HEK293T (cell line): ENCODE measurements around the gene NDUFS1.

Experiments
- CTCF ChIA-PET: fragments of 350-600 bp; formaldehyde crosslinking; extraction: SDS; loops from one replicate; lab custom pipeline; 2021; ENCODE audit warnings: antibody characterized with exemption, inconsistent platforms; lab: Yijun Ruan, JAX
- POLR2A ChIA-PET: fragments of 350-600 bp; formaldehyde crosslinking; extraction: SDS; loops from one replicate; lab custom pipeline; 2020; ENCODE audit warnings: antibody characterized with exemption, inconsistent platforms; lab: Yijun Ruan, JAX
- DNase-seq: peaks from one replicate; pipeline ENCODE4 v3.0.0; 2012; ENCODE audit warnings: mixed read lengths; ENCODE audit errors: extremely low spot score
- ARNT ChIP-seq: fragments of 450-650 bp; IDR thresholded peaks from 2 replicates; pipeline ENCODE4 v1.6.1; 2017; ENCODE audit warnings: mild to moderate bottlenecking
- BHLHE40 ChIP-seq: fragments of 450-650 bp; IDR thresholded peaks from 2 replicates; pipeline ENCODE4 v1.6.1; 2016; ENCODE audit warnings: mild to moderate bottlenecking, moderate library complexity, borderline replicate concordance
- CTBP1 ChIP-seq: fragments of 450-650 bp; IDR thresholded peaks from 2 replicates; pipeline ENCODE4 v1.6.1; 2016; ENCODE audit warnings: borderline replicate concordance
- ELF4 ChIP-seq: fragments of 450-650 bp; IDR thresholded peaks from 2 replicates; pipeline ENCODE4 v1.6.1; 2017; ENCODE audit warnings: antibody characterized with exemption
- FOXA1 ChIP-seq: fragments of 450-650 bp; IDR thresholded peaks from 2 replicates; pipeline ENCODE4 v1.6.1; 2016; ENCODE audit warnings: mild to moderate bottlenecking
- FOXK2 ChIP-seq: fragments of 450-650 bp; IDR thresholded peaks from 2 replicates; pipeline ENCODE4 v1.6.1; 2016; ENCODE audit warnings: mild to moderate bottlenecking
- FOXM1 ChIP-seq: fragments of 450-650 bp; IDR thresholded peaks from 2 replicates; pipeline ENCODE4 v1.6.1; 2017; ENCODE audit warnings: mild to moderate bottlenecking, borderline replicate concordance
- HDGF ChIP-seq: fragments of 450-650 bp; IDR thresholded peaks from 2 replicates; pipeline ENCODE4 v1.6.1; 2017; ENCODE audit warnings: antibody characterized with exemption, borderline replicate concordance
- L3MBTL2 ChIP-seq: fragments of 450-650 bp; conservative IDR thresholded peaks from 2 replicates; pipeline ENCODE4 v1.6.1; 2016; ENCODE audit warnings: mild to moderate bottlenecking
- LEF1 ChIP-seq: fragments of 450-650 bp; IDR thresholded peaks from 2 replicates; pipeline ENCODE4 v1.6.1; 2017; ENCODE audit warnings: mild to moderate bottlenecking, borderline replicate concordance
- NFRKB ChIP-seq: fragments of 450-650 bp; IDR thresholded peaks from 2 replicates; pipeline ENCODE4 v1.6.1; 2016; ENCODE audit warnings: mild to moderate bottlenecking, moderate library complexity
- PKNOX1 ChIP-seq: fragments of 450-650 bp; IDR thresholded peaks from 2 replicates; pipeline ENCODE4 v1.6.1; 2016
- SP1 ChIP-seq: fragments of 450-650 bp; IDR thresholded peaks from 2 replicates; pipeline ENCODE4 v1.6.1; 2017
- SUZ12 ChIP-seq: fragments of 450-650 bp; IDR thresholded peaks from 2 replicates; pipeline ENCODE4 v1.6.1; 2016; ENCODE audit warnings: mild to moderate bottlenecking
- TARDBP ChIP-seq: fragments of 450-650 bp; IDR thresholded peaks from 2 replicates; pipeline ENCODE4 v1.6.1; 2016
- ZNF384 ChIP-seq: fragments of 450-650 bp; IDR thresholded peaks from 2 replicates; pipeline ENCODE4 v1.6.1; 2016

The NDUFS1 gene

DNA sequence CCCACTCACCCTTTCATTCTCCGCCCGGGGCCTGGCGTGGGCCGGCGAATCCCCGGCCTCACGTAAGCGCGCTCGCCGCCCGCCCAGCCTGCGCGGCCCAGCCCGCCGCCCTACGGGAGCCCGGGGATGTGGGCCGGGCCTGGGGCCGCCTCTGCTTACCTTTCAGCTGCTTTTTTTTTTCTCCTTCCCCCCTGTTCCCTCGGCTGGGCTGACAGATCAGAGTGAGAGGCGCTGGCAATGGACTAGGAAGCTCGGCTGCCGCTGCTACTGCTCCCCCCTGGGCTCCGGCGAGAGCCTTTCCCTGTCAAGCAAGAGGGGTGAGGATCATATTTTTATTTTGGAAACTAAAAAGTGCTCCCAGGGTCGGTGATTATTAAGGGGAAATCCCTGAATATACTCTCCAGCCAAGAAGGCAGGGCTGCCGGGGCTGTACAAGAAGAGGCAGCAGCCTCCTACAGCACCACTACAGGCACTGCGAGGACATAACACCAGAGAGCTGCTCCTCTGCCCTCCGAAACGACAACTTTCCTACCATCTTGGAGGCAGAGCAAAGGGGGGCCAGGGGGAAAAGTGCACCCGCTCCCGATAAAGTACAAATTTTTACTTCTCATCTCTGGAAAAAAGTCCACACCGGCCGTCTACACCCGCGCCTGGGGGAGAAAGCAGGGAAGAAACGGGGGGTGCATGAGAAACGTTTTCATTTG is 73.3 kb downstream of the NDUFS1 start, which contains the start of gene INO80D:
Gene INO80D, minus strand, starts transcription at position 433 of the 704 bp plus-strand sequence. CDS start 23,158 bp downstream, outside the sequence.
- DNase-seq, result peak; percentile 74
- POLR2A ChIA-PET, result interaction anchor here (0.7 to 1.0 kb wide), 7 partner anchors 11 to 352 kb away, joined by 3 read pairs; partner anchors contain the start of gene ZDBF2
- no peak for TF ChIP-seq FOXA1
- no peak for TF ChIP-seq BHLHE40
- peak; percentile 81 for TF ChIP-seq NFRKB
- peak; percentile 68 for TF ChIP-seq ZNF384
- TF ChIP-seq SUZ12, result no peak
- no peak for TF ChIP-seq TARDBP
- TF ChIP-seq FOXK2, result no peak
- no peak for TF ChIP-seq FOXM1
- TF ChIP-seq LEF1, result no peak
- peak; percentile 39; the same call in 1 of the 2 replicates for TF ChIP-seq ELF4
- CTCF ChIA-PET, result interaction anchor here (0.6 kb wide), 2 partner anchors 209 to 331 kb away, joined by 3 read pairs; no protein-coding TSS in a partner anchor

DNA sequence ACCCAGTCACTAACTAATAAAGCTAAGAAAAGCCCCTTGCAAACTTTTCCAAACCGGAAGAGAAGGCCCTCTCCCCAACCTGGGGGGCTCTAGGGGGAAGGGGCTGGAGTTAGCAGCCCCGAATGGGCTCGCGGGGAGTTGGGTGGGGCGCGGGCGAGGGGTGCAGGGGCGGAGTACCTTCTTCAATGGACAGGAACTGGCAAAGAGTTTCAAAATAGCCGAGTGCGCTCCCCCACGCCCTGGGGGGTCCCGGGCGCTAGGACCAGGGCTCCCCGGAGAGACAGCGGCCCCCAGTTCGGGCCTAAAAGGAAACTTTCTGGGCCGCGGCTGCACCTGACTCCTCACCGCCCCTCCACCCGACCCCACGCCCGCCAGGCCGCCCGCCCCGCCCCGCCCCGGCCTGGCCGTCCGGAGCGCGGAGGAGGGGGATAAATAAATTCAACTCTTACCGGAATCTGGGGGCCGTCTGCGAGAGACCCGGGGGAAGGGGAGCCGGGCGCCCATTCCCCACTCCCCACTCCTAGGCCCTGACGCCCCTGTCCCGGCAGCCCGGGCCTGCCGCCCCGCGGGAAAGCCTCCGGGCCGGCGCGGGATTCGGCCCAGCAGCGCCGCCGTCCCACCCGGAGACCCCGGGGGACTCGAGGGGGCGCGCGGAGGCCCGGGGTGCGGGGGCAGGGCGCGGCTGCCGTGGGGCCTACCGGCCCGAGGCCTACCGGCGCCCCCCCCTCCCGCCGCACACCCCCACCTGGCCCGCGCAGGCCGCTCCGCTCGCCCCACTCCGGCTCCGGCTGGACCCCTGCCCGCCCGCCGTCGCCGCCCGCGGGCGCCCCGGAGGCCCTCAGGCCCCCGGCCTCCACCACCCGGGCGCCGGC is 74.1 kb downstream of the NDUFS1 start:
- peak; percentile 23 for DNase-seq
- CTCF ChIA-PET, result interaction anchor here (0.6 kb wide), 2 partner anchors 210 to 331 kb away, joined by 3 read pairs; no protein-coding TSS in a partner anchor
- no peak for TF ChIP-seq LEF1
- TF ChIP-seq BHLHE40, result no peak
- no peak for TF ChIP-seq ZNF384
- TF ChIP-seq PKNOX1, result no peak
- TF ChIP-seq FOXM1, result no peak
- TF ChIP-seq CTBP1, result no peak
- no peak for TF ChIP-seq HDGF
- no peak for TF ChIP-seq ELF4
- TF ChIP-seq FOXA1, result no peak
- TF ChIP-seq ARNT, result no peak
- no peak for TF ChIP-seq FOXK2
- no peak for TF ChIP-seq TARDBP
- TF ChIP-seq L3MBTL2, result no peak
- TF ChIP-seq SP1, result no peak
- TF ChIP-seq SUZ12, result no peak
- TF ChIP-seq NFRKB, result no peak
- POLR2A ChIA-PET, result interaction anchor here (0.7 to 1.1 kb wide), 4 partner anchors 10 to 76 kb away, joined by 3 to 5 read pairs (median 3); no protein-coding TSS in a partner anchor

DNA sequence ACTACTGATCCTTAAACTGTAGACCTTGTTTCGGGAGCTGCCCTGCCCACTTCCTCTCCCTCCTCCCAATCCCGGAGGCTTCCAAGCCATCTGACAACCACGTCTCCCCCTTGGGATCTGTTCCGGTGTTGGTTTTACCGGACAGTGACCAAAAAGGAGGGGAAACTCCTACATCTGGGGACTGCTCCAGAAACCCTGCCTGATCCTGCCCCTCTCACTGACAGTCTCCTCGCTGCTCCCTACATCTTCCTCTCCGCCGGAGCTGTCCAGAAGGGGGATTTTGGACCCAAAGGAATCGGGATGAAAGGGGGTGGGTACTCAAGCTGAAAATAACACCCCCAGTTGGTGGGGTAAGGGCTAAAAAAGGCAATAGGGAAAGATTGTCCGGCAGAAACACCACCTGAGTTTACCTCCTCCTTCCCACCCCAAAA is 74.8 kb downstream of the NDUFS1 start:
- DNase-seq, result peak; percentile 54
- no peak for TF ChIP-seq PKNOX1
- no peak for TF ChIP-seq NFRKB
- no peak for TF ChIP-seq ARNT
- POLR2A ChIA-PET, result interaction anchor here (1.1 kb wide), 1 partner anchor 10 kb away, joined by 5 read pairs; no protein-coding TSS in a partner anchor
- CTCF ChIA-PET, result interaction anchor here (0.6 kb wide), 1 partner anchor 9 kb away, joined by 4 read pairs; no protein-coding TSS in a partner anchor

DNA sequence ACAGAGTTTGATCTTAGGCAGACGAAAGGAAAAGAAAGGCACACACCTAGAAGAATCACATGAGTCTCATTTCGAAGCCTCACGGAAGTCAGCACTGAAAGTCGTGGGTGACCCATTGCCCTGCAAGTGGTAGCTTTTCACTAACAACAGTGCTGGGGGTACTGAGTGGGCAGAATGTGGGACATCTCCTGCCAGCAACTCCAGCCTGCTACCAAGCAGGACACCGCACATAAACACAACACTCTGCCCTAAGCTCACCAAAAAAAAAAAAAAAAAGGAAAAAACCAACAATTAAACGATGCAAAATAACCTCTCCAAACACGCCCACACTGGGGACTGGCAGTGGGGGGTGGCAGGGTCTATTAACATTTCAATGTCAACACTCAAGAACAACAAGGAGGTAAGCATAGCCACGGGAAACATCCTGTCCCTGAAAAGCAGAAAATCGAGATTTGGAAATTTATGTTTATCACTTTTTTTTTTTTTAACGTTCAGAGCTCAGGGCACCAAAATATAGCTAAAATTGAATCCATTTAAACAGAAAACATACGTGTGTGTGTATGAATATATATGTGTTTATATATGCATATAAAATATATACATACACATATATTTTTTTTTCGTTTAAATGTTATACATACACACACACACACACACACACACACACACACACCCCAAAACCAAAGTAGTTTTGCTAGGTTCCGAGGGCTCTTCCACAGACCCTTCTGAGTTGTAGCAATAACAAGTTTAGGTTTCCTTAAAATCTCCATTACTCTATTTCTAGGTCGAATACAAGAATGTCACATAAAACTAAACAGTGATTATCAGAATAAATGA is 75.4 kb downstream of the NDUFS1 start:
- ChIA-PET CTCF (interaction anchor here (0.6 to 1.3 kb wide), 3 partner anchors 8 to 12 kb away, joined by 3 to 4 read pairs (median 3); no protein-coding TSS in a partner anchor), POLR2A (interaction anchor here (1.1 kb wide), 1 partner anchor 11 kb away, joined by 5 read pairs; no protein-coding TSS in a partner anchor)
- DNase-seq, result peak; percentile 12
- TF ChIP-seq SUZ12 (no peak), NFRKB (no peak), CTBP1 (no peak), ZNF384 (peak; percentile 72)

GRCh38 chr2:206082298-206082843 is 76.9 kb downstream of the NDUFS1 start:
- POLR2A ChIA-PET, result no interaction called here
- CTCF ChIA-PET, result interaction anchor here (1.3 kb wide), 1 partner anchor 10 kb away, joined by 3 read pairs; no protein-coding TSS in a partner anchor
- no peak for DNase-seq
- TF ChIP-seq SP1, result no peak
- TF ChIP-seq ARNT, result no peak
- TF ChIP-seq FOXK2, result no peak
- TF ChIP-seq NFRKB, result no peak
- TF ChIP-seq TARDBP, result no peak
- TF ChIP-seq ZNF384, result no peak
- TF ChIP-seq L3MBTL2, result no peak

- POLR2A ChIA-PET, result no interaction called here
- no peak for DNase-seq
- TF ChIP-seq L3MBTL2 (no peak), PKNOX1 (no peak), ZNF384 (no peak), BHLHE40 (no peak), SUZ12 (no peak), TARDBP (no peak), ARNT (no peak), FOXM1 (no peak), SP1 (no peak), ELF4 (no peak), NFRKB (no peak), HDGF (no peak), FOXA1 (no peak)
- CTCF ChIA-PET, result no interaction called here
These were observed 78.3 kb downstream of the NDUFS1 start for GRCh38 chr2:206080927-206081326.
